ENCODE results near the gene RNPEPL1. TPM values are rescaled to one million over a fixed set of nuclear protein-coding genes. Genes with fewer than 3 reads are reported as not detected.
A peak's percentile ranks its signal among the peaks of the same experiment; 100 is the strongest.

RNPEPL1 gene
- total and polyA plus RNA-seq, 2 donors from 2014 or later: 65.4 to 77.4 TPM

- Histone ChIP-seq H3K4me1 (ENCODE audit: control insufficient read depth in 2 of 3, insufficient read depth in 2 of 3, low read depth in 1 of 3, low read length in 3 of 3) (peaks cover 0 to 4% (median 2%) of the 10 kb centered on the region in 3 donors), H3K27me3 (ENCODE audit: control insufficient read depth, insufficient read depth, low read length) (no peaks in the 10 kb centered on the region), H3K9me3 (ENCODE audit: control insufficient read depth in 2 of 3, insufficient read depth in 1 of 3, low read length in 3 of 3) (no peaks in the 10 kb centered on the region), H3K27ac (ENCODE audit: low read depth in 2 of 2, low read length in 2 of 2) (no peak overlapping the region), H3K36me3 (ENCODE audit: control insufficient read depth in 2 of 3, insufficient read depth in 3 of 3, low read length in 3 of 3) (peaks cover 0 to 5% (median 0%) of the 10 kb centered on the region in 3 donors), H3K4me3 (ENCODE audit: low read length in 3 of 3) (no peak overlapping the region), H3K9ac (ENCODE audit: low read length in 3 of 3) (no peak overlapping the region)
- TF ChIP-seq, protein P1, sequence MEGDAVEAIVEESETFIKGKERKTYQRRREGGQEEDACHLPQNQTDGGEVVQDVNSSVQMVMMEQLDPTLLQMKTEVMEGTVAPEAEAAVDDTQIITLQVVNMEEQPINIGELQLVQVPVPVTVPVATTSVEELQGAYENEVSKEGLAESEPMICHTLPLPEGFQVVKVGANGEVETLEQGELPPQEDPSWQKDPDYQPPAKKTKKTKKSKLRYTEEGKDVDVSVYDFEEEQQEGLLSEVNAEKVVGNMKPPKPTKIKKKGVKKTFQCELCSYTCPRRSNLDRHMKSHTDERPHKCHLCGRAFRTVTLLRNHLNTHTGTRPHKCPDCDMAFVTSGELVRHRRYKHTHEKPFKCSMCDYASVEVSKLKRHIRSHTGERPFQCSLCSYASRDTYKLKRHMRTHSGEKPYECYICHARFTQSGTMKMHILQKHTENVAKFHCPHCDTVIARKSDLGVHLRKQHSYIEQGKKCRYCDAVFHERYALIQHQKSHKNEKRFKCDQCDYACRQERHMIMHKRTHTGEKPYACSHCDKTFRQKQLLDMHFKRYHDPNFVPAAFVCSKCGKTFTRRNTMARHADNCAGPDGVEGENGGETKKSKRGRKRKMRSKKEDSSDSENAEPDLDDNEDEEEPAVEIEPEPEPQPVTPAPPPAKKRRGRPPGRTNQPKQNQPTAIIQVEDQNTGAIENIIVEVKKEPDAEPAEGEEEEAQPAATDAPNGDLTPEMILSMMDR (IDR thresholded peaks at IDR 0.05; ENCODE audit: borderline replicate concordance, extremely low read depth, insufficient read depth): no peak
- intact Hi-C loops (cut with DNase I): no loop called here
- FAIRE-seq: no peak
- peak in 2 of 5 donors; percentile 36 to 55 for DNase-seq
Observed at GRCh38 chr2:240602266-240603050, 34.2 kb downstream of the RNPEPL1 start.

DNA sequence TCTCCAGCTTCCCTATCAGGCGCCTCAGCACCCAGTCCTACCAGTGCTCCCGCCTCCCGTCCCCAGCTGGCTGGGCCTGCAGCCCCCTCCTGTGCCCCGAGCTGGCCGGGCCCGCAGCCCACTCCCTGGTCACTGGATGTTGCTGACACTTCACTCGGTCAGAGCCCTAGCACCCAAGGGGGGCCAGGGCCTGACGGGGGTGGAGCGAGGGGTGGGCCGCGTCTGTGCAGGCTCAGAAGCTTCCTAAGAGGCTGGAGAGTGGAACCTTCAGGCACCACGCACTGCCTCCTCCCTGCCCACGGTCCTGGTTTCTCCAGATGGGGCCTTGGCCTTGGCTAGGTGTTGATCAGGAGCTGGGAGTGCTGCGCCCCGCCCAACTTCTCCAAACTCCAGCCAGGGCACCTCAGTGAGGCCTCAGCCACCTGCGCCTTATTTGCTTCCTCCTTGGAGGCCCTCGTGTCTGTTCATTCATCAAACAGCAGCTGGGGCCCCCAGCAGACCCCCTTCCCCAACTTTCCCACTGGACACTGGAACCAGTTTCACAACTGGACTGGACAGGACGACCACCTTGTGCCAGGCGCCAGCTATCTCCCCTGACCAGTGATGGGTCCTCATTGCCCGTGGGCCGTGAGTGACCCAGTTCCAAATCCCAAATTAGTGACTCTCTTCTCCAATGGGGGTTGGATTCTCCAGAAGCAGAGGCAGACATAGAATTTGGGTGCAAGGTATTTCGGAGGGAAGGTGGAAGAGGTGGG lies 35.0 kb downstream of the RNPEPL1 start:
- H3K9ac ChIP-seq (ENCODE audit: low read length in 3 of 3): no peak overlapping the region
- H3K4me1 ChIP-seq (ENCODE audit: control insufficient read depth in 2 of 3, insufficient read depth in 2 of 3, low read depth in 1 of 3, low read length in 3 of 3): peaks cover 0 to 4% (median 2%) of the 10 kb centered on the region in 3 donors
- intact Hi-C loops (cut with DNase I): no loop called here
- no peak overlapping the region for H3K27ac ChIP-seq (ENCODE audit: low read depth in 2 of 2, low read length in 2 of 2)
- no peaks in the 10 kb centered on the region for H3K9me3 ChIP-seq (ENCODE audit: control insufficient read depth in 2 of 3, insufficient read depth in 1 of 3, low read length in 3 of 3)
- DNase-seq (peak in 2 of 5 donors; percentile 36 to 64), FAIRE-seq (no peak)
- no peaks in the 10 kb centered on the region for H3K27me3 ChIP-seq (ENCODE audit: control insufficient read depth, insufficient read depth, low read length)
- H3K36me3 ChIP-seq (ENCODE audit: control insufficient read depth in 2 of 3, insufficient read depth in 3 of 3, low read length in 3 of 3): peaks cover 0 to 5% (median 0%) of the 10 kb centered on the region in 3 donors
- no peak overlapping the region for H3K4me3 ChIP-seq (ENCODE audit: low read length in 3 of 3)
- TF ChIP-seq, protein P1 (IDR thresholded peaks at IDR 0.05; ENCODE audit: borderline replicate concordance, extremely low read depth, insufficient read depth): no peak

DNA sequence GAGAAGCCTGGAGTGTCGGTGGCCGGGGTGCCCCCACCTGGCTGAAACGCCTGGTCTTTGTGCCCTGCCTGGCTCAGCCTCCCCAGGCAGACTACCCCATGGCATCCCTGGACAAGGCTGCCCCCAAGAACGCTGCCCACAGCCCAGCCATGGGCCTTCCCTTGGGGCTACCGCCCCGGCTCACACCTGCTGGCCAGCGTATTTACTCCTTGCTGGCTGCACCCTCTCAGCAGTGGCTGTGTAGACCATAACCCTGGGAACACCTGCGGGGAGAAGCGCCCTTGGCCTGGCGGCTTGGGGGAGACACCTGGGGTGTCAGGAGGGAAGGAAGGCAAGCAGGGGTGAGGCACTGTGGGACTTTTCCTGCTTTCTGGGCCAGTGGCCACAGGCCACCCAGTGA lies 35.6 kb downstream of the RNPEPL1 start:
- intact Hi-C loops (cut with DNase I): no loop called here
- H3K9me3 ChIP-seq (ENCODE audit: control insufficient read depth in 2 of 3, insufficient read depth in 1 of 3, low read length in 3 of 3): no peaks in the 10 kb centered on the region
- TF ChIP-seq, protein P1 (IDR thresholded peaks at IDR 0.05; ENCODE audit: borderline replicate concordance, extremely low read depth, insufficient read depth): no peak
- no peak overlapping the region for H3K9ac ChIP-seq (ENCODE audit: low read length in 3 of 3)
- H3K36me3 ChIP-seq (ENCODE audit: control insufficient read depth in 2 of 3, insufficient read depth in 3 of 3, low read length in 3 of 3): peaks cover 0 to 5% (median 0%) of the 10 kb centered on the region in 3 donors
- H3K4me1 ChIP-seq (ENCODE audit: control insufficient read depth in 2 of 3, insufficient read depth in 2 of 3, low read depth in 1 of 3, low read length in 3 of 3): peaks cover 0 to 4% (median 2%) of the 10 kb centered on the region in 3 donors
- H3K27me3 ChIP-seq (ENCODE audit: control insufficient read depth, insufficient read depth, low read length): no peaks in the 10 kb centered on the region
- DNase-seq (peak in 2 of 5 donors; percentile 43 to 66), FAIRE-seq (no peak)
- no peak overlapping the region for H3K27ac ChIP-seq (ENCODE audit: low read depth in 2 of 2, low read length in 2 of 2)
- no peak overlapping the region for H3K4me3 ChIP-seq (ENCODE audit: low read length in 3 of 3)

Data from kidney (tissue), 14 donors.